PC-3 (cell line): ENCODE results near the gene STXBP5L.

Source experiments
- CTCF ChIP-seq: fragments of 300-600 bp; sonication (generic); conservative IDR thresholded peaks from 2 replicates; pipeline ENCODE4 v1.5.1; 2017; ENCODE audit warnings: antibody characterized with exemption, low read depth, mild to moderate bottlenecking, low read length
- EZH2 ChIP-seq: fragments of 300-600 bp; sonication (generic); IDR thresholded peaks from one replicate; pipeline ENCODE4 v1.6.1; 2017; ENCODE audit warnings: antibody characterized with exemption, mild to moderate bottlenecking, low read length; ENCODE audit not compliant: unreplicated experiment
- EZH2phosphoT487 ChIP-seq: fragments of 300-600 bp; sonication (generic); IDR thresholded peaks from 2 replicates; pipeline ENCODE4 v1.6.1; 2018; ENCODE audit warnings: mild to moderate bottlenecking, antibody characterized with exemption, low read length, borderline replicate concordance

- TF ChIP-seq CTCF, result no peak
- TF ChIP-seq EZH2, result no peak
- no peak for TF ChIP-seq EZH2phosphoT487
Measured at GRCh38 chr3:120879411-120879810, 28.6 kb upstream of the STXBP5L start.
